Glutamatergic neuron (in vitro differentiated cells): ENCODE results near the gene RABEP1. TPM values are rescaled to one million over a fixed set of nuclear protein-coding genes. Genes with fewer than 3 reads are reported as not detected.

Experiments
- DNase-seq: peaks from one replicate; pipeline ENCODE4 v3.0.0; 2022
- H3K27ac Mint-ChIP-seq: one replicate; pipeline ENCODE4 v1.8.0; 2020; ENCODE audit warnings: mild to moderate bottlenecking, mixed read lengths, inconsistent platforms; ENCODE audit not compliant: unreplicated experiment
- H3K27me3 Mint-ChIP-seq: one replicate; pipeline ENCODE4 v1.8.0; 2020; ENCODE audit warnings: mild to moderate bottlenecking, moderate library complexity, mixed read lengths, inconsistent platforms; ENCODE audit not compliant: unreplicated experiment
- H3K36me3 Mint-ChIP-seq: one replicate; pipeline ENCODE4 v1.8.0; 2020; ENCODE audit warnings: mild to moderate bottlenecking, mixed read lengths, inconsistent platforms; ENCODE audit not compliant: unreplicated experiment
- H3K4me1 Mint-ChIP-seq: one replicate; pipeline ENCODE4 v1.8.0; 2020; ENCODE audit warnings: mild to moderate bottlenecking, low read depth, mixed read lengths, inconsistent platforms; ENCODE audit not compliant: unreplicated experiment
- H3K4me3 Mint-ChIP-seq: one replicate; pipeline ENCODE4 v1.8.0; 2020; ENCODE audit warnings: mild to moderate bottlenecking, mixed read lengths, inconsistent platforms; ENCODE audit not compliant: unreplicated experiment
- H3K9me3 Mint-ChIP-seq: one replicate; pipeline ENCODE4 v1.8.0; 2020; ENCODE audit warnings: mild to moderate bottlenecking, moderate library complexity, mixed read lengths, inconsistent platforms; ENCODE audit not compliant: unreplicated experiment
- total RNA-seq: library from RNA; stranded (reverse); fragmentation: NEBNext Ultra II Directional; extraction: Animal tissue kit (Norgen Biotek cat#: 25700); gene quantifications from one replicate; pipeline ENCODE4 v1.2.1, GENCODE V29; 2021; ENCODE audit not compliant: unreplicated experiment
- TF ChIP-seq, protein P1 (sequence below): fragments of 200-600 bp; sonication (generic); IDR thresholded peaks from one replicate; pipeline ENCODE4 v1.5.0; 2021; ENCODE audit not compliant: partially characterized antibody, unreplicated experiment

RABEP1 gene
- total RNA-seq, 1 donor from 2014 or later: 63.0 TPM

DNA sequence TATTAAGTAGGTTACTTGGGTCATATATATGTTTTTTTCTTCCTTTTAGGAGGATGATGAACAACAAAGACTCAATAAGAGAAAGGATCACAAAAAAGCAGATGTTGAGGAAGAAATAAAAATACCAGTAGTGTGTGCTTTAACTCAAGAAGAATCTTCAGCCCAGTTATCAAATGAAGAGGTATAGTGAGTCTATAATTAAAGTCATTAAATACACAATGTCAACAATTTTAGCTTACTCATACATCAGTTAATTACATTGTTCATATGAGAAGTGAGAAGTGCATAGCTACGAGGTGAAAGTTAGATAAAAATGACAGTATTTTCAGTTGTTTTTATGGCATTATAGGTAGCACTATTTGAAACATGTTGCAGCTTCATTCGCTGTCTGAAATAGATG, 72.2 kb downstream of the RABEP1 start:
- Mint-ChIP-seq H3K36me3 (no peaks in the 10 kb centered on the region), H3K4me1 (no peaks in the 10 kb centered on the region), H3K27ac (no peak overlapping the region), H3K27me3 (no peaks in the 10 kb centered on the region), H3K9me3 (no peaks in the 10 kb centered on the region), H3K4me3 (no peak overlapping the region)
- DNase-seq: no peak
- TF ChIP-seq, protein P1, sequence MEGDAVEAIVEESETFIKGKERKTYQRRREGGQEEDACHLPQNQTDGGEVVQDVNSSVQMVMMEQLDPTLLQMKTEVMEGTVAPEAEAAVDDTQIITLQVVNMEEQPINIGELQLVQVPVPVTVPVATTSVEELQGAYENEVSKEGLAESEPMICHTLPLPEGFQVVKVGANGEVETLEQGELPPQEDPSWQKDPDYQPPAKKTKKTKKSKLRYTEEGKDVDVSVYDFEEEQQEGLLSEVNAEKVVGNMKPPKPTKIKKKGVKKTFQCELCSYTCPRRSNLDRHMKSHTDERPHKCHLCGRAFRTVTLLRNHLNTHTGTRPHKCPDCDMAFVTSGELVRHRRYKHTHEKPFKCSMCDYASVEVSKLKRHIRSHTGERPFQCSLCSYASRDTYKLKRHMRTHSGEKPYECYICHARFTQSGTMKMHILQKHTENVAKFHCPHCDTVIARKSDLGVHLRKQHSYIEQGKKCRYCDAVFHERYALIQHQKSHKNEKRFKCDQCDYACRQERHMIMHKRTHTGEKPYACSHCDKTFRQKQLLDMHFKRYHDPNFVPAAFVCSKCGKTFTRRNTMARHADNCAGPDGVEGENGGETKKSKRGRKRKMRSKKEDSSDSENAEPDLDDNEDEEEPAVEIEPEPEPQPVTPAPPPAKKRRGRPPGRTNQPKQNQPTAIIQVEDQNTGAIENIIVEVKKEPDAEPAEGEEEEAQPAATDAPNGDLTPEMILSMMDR: no peak

DNA sequence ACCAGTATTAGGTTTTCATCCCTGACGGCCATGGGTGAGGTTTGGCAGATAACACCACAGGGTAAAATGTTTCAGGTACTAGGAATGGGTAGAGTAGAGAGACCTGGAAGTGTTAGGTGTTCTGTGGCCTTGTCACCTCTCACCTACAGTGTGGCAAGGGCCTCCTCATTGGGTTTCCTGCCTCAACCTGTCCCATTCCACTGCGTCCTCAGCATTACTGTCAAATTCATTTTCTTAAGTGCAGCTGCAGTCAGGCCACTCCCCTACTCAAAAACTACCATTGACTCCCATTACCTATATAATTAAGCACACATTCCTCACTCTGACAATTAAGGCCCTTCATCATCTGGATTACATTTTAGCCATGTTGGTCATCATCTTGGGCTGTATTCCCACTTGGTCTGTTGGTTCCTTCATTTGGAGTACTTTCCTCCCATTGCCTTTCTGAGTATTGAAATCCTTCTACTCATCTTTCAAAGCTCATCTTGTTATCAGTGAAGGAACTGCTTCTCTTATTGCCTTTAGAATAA, 72.9 kb downstream of the RABEP1 start:
- H3K9me3 Mint-ChIP-seq: no peaks in the 10 kb centered on the region
- H3K27me3 Mint-ChIP-seq: no peaks in the 10 kb centered on the region
- H3K27ac Mint-ChIP-seq: no peak overlapping the region
- TF ChIP-seq, protein P1: no peak
- no peak for DNase-seq
- no peaks in the 10 kb centered on the region for H3K36me3 Mint-ChIP-seq
- H3K4me1 Mint-ChIP-seq: no peaks in the 10 kb centered on the region
- no peak overlapping the region for H3K4me3 Mint-ChIP-seq

GRCh38 chr17:5355421-5356129, 73.5 kb downstream of the RABEP1 start:
- Mint-ChIP-seq H3K27me3 (peaks cover 4% of the 10 kb centered on the region), H3K4me1 (no peaks in the 10 kb centered on the region), H3K36me3 (no peaks in the 10 kb centered on the region), H3K4me3 (no peak overlapping the region), H3K27ac (no peak overlapping the region), H3K9me3 (no peaks in the 10 kb centered on the region)
- TF ChIP-seq, protein P1: no peak
- no peak for DNase-seq

DNA sequence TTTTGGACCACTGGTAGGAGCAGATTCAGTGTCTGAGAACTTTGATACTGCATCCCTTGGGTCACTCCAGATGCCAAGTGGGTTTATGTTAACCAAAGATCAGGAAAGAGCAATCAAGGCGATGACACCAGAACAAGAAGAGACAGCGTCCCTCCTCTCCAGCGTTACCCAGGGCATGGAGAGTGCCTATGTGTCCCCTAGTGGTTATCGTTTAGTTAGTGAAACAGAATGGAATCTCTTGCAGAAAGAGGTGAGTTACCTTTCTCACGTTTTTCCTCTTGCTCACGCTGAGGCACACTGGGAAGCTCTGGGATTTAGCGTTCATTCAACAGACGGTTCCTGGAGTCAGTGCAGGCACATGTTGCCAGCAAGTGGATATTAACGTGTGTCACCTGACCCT, 79.3 kb downstream of the RABEP1 start:
- H3K27ac Mint-ChIP-seq: no peak overlapping the region
- TF ChIP-seq, protein P1: no peak
- H3K27me3 Mint-ChIP-seq: peaks cover 7% of the 10 kb centered on the region
- no peaks in the 10 kb centered on the region for H3K4me1 Mint-ChIP-seq
- no peaks in the 10 kb centered on the region for H3K9me3 Mint-ChIP-seq
- H3K4me3 Mint-ChIP-seq: no peak overlapping the region
- no peak for DNase-seq
- H3K36me3 Mint-ChIP-seq: no peaks in the 10 kb centered on the region

- TF ChIP-seq, protein P1: no peak
- Mint-ChIP-seq H3K9me3 (no peaks in the 10 kb centered on the region), H3K27ac (no peak overlapping the region), H3K4me3 (no peak overlapping the region), H3K36me3 (no peaks in the 10 kb centered on the region), H3K4me1 (no peaks in the 10 kb centered on the region), H3K27me3 (peaks cover 7% of the 10 kb centered on the region)
- DNase-seq: no peak
Observed at GRCh38 chr17:5362162-5362811, 80.2 kb downstream of the RABEP1 start.
